Heart left ventricle (tissue), 16 donors: ENCODE measurements around the gene STX11. TPM values are rescaled to one million over a fixed set of nuclear protein-coding genes. Genes with fewer than 3 reads are reported as not detected.

Source experiments
- ATAC-seq, 4 donors: fragments of 200-7000 bp; cut with Tn5 transposase; one replicate each; pipeline ENCODE4 v1.9.1; 2020 to 2022; ENCODE audit warnings: moderate library complexity in 4 of 4, mild to moderate bottlenecking in 3 of 4, moderate number of reproducible peaks in 1 of 4
- DNase-seq, 5 donors: peaks; one replicate each; pipeline ENCODE4 v3.0.0-alpha.2; 2020
- H3K27ac ChIP-seq, 12 donors: fragments of 200-600 bp; sonication (generic) in 4 of 12; one replicate each; pipeline versions ENCODE4 v1.5.0 to v1.8.0; 2016 to 2022; ENCODE audit warnings: mild to moderate bottlenecking in 2 of 12
- H3K27me3 ChIP-seq, 9 donors: fragments of 200-600 bp; sonication (generic) in 2 of 9; one replicate each; pipeline versions ENCODE4 v1.5.1 to v1.8.0; 2016 to 2022; ENCODE audit warnings: mild to moderate bottlenecking in 3 of 9
- H3K36me3 ChIP-seq, 9 donors: fragments of 200-600 bp; sonication (generic) in 2 of 9; one replicate each; pipeline versions ENCODE4 v1.5.0 to v1.8.0; 2018 to 2022; ENCODE audit warnings: mild to moderate bottlenecking in 2 of 9
- H3K4me1 ChIP-seq, 12 donors: fragments of 200-600 bp; sonication (generic) in 4 of 12; one replicate each; pipeline versions ENCODE4 v1.5.0 to v1.8.0; 2016 to 2022; ENCODE audit warnings: mild to moderate bottlenecking in 3 of 12
- H3K4me3 ChIP-seq, 12 donors: fragments of 200-600 bp; sonication (generic) in 4 of 12; one replicate each; pipeline versions ENCODE4 v1.5.0 to v1.8.0; 2017 to 2022; ENCODE audit warnings: mild to moderate bottlenecking in 9 of 12, moderate library complexity in 4 of 12
- H3K9me3 ChIP-seq, 12 donors: fragments of 200-600 bp; sonication (generic) in 4 of 12; one replicate each; pipeline versions ENCODE4 v1.5.0 to v1.8.0; 2016 to 2022; ENCODE audit warnings: mild to moderate bottlenecking in 1 of 12
- CTCF ChIP-seq, 12 donors: fragments of 200-600 bp; sonication (generic) in 4 of 12; IDR thresholded peaks; one replicate each; pipeline versions ENCODE4 v1.5.0 to v1.8.0; 2018 to 2022; ENCODE audit warnings: antibody characterized with exemption in 12 of 12, mild to moderate bottlenecking in 5 of 12
- POLR2A ChIP-seq, 2 donors: fragments of 450-650 bp; IDR thresholded peaks; one replicate each; pipeline ENCODE4 v1.6.1; 2017; ENCODE audit warnings: antibody characterized with exemption in 2 of 2, mild to moderate bottlenecking in 2 of 2, moderate library complexity in 2 of 2
- WGBS, 4 donors: extraction: QIAGEN DNeasy Blood & Tissue Kit in 2 of 4; methylation state at CpG; one replicate each; pipeline versions ENCODE4 v1.1.5 to v1.1.7; 2013 to 2018; 5-methylcytosine and 5-hydroxymethylcytosine counted together
- intact Hi-C, 10 donors: fragments of 100-400 bp; cut with DNase I; formaldehyde crosslinking; loops; one replicate each; pipeline versions ENCODE4 v1.11.1 to v1.14.2; 2022
- polyA plus RNA-seq, 2 donors: library from polyadenylated mRNA; stranded (reverse); fragments of 200-250 nt; gene quantifications; one replicate each; pipeline ENCODE4 v1.2.3, GENCODE V29; 2013
- total RNA-seq, 9 donors: library from RNA; depleted of rRNA in 2 of 9; stranded (reverse); fragments of >200 nt in 2 of 9; fragmentation: NEBNext Ultra II Directional in 3 of 9; extraction: Animal tissue kit (Norgen Biotek cat#: 25700) in 3 of 9; gene quantifications; one replicate each; pipeline versions ENCODE4 v1.1.0 to v1.2.4, GENCODE V29; 2016 to 2023
- donor health status: ischemic (EF 13 %, LVEDD 7.1; RV severe dilation, severe dysfunction).
- donor health status: healthy with polysubstance abuse.
- donor health status: DM: no; HTN: yes; CAD: no.
- donor health status: DM: no; HTN: no; CAD: no.
- donor health status: ischemic (EF 25% LVEDD 6.9; RV normal size, moderate dysfunction).
- donor health status: ischemic (EF 25% LVEDD 5.7; RV mildly dilated, moderate dysfunction).
- donor health status: healthy.
- donor health status: DM: yes; HTN: yes; CAD: no.
- donor health status: ischemic (EF 35%, LVEDD 5.7; RV mildly dilated, moderate dysfunction).
- donor health status: nonischemic (EF 11% LVEDD 7.7; RV severe dilation, severe dysfunction).
- donor health status: DM: yes; HTN: yes; CAD: no.
- donor health status: PGD.
- donor health status: ischemic (EF 29% LVEDD 5.4; RV normal size, mild dysfunction).
- donor health status: nonischemic (EF 23%, LVEDD 6.1; RV moderate dilation, normal function).

The STX11 gene
- total and polyA plus RNA-seq, 11 donors: 4.7 to 21.0 (median 9.0) TPM

GRCh38 chr6:144215402-144215931 is 65.2 kb downstream of the STX11 start:
- Histone ChIP-seq H3K9me3 (peaks cover 0 to 6% (median 0%) of the 10 kb centered on the region in 12 donors), H3K27me3 (no peaks in the 10 kb centered on the region), H3K27ac (peak overlapping the region; percentile 92 to 100 (median 96)), H3K36me3 (no peaks in the 10 kb centered on the region), H3K4me1 (peaks cover 0 to 25% (median 13%) of the 10 kb centered on the region in 12 donors), H3K4me3 (peak overlapping the region; percentile 35 to 82 (median 71))
- intact Hi-C loops: loop anchor here in 9 of 10 donors (2.0 to 10.0 kb wide), 10 partner anchors 47 to 269 kb away; partner anchors contain the start of genes STX11 (in 2 of the 9) and UTRN (in 1 of the 9)
- DNase-seq: peak in 2 of 5 donors; percentile 24 to 42
- TF ChIP-seq CTCF (IDR thresholded peaks at IDR 0.05): no peak
- TF ChIP-seq POLR2A (IDR thresholded peaks at IDR 0.05): no peak
- ATAC-seq: peak in 3 of 4 donors; percentile 6 to 32 (median 8)
- 21 to 26% (median 24%) methylated on average over 10 of the region's 10 CpGs for WGBS, 4 donors

GRCh38 chr6:144215932-144216667 is 65.8 kb downstream of the STX11 start:
- peak overlapping the region; percentile 35 to 82 (median 71) for H3K4me3 ChIP-seq
- peak; percentile 91 to 96 (median 94) for ATAC-seq
- H3K4me1 ChIP-seq: peaks cover 0 to 25% (median 13%) of the 10 kb centered on the region in 12 donors
- intact Hi-C loops: loop anchor here (1.0 to 10.0 kb wide), 19 partner anchors 46 to 269 kb away; partner anchors contain the start of genes STX11 (in 6 of the 10) and UTRN (in 5 of the 10)
- peak overlapping the region; percentile 92 to 100 (median 96) for H3K27ac ChIP-seq
- peak; percentile 92 to 96 (median 95) for DNase-seq
- H3K36me3 ChIP-seq: no peaks in the 10 kb centered on the region
- 0 to 1% (median 0%) methylated on average over 31 to 61 of the region's 61 CpGs for WGBS, 4 donors
- H3K27me3 ChIP-seq: no peaks in the 10 kb centered on the region
- H3K9me3 ChIP-seq: peaks cover 0 to 6% (median 0%) of the 10 kb centered on the region in 12 donors
- TF ChIP-seq POLR2A (IDR thresholded peaks at IDR 0.05) (peak in 1 of 2 donors; percentile 44), CTCF (IDR thresholded peaks at IDR 0.05) (peak; percentile 49 to 78 (median 66))

GRCh38 chr6:144216668-144217218 is 66.4 kb downstream of the STX11 start:
- peak in 2 of 5 donors; percentile 78 to 87 for DNase-seq
- TF ChIP-seq CTCF (IDR thresholded peaks at IDR 0.05) (peak in 3 of 12 donors; percentile 10 to 41 (median 27)), POLR2A (IDR thresholded peaks at IDR 0.05) (no peak)
- H3K4me3 ChIP-seq: peak overlapping the region; percentile 35 to 82 (median 71)
- peak; percentile 63 to 80 (median 74) for ATAC-seq
- no peaks in the 10 kb centered on the region for H3K36me3 ChIP-seq
- peak overlapping the region; percentile 92 to 100 (median 96) for H3K27ac ChIP-seq
- intact Hi-C loops: loop anchor here (1.0 to 10.0 kb wide), 19 partner anchors 46 to 268 kb away; partner anchors contain the start of genes STX11 (in 5 of the 10) and UTRN (in 5 of the 10)
- H3K4me1 ChIP-seq: peaks cover 0 to 25% (median 13%) of the 10 kb centered on the region in 12 donors
- 8 to 9% (median 8%) methylated on average over 18 of the region's 18 CpGs for WGBS, 4 donors
- no peaks in the 10 kb centered on the region for H3K27me3 ChIP-seq
- peaks cover 0 to 6% (median 0%) of the 10 kb centered on the region in 12 donors for H3K9me3 ChIP-seq
